IMR-90 (cell line): Measurements from ENCODE around the gene NT5C3A. TPM values are rescaled to one million over a fixed set of nuclear protein-coding genes. Genes with fewer than 3 reads are reported as not detected.

Experiments used
- ATAC-seq: fragments of 200-7000 bp; cut with Tn5 transposase; 2 replicates; pipeline ENCODE4 v1.9.1; 2020; ENCODE audit warnings: low read depth, mild to moderate bottlenecking, moderate library complexity
- BruUV-seq: library from RNA; stranded (reverse); fragments of 400-500 nt; replicated peaks from 2 replicates; lab custom pipeline; 2021; lab: Mats Ljungman, UMichigan
- CTCF ChIA-PET: fragments of 300-600 bp; formaldehyde crosslinking; extraction: SDS; loops from one replicate; lab custom pipeline; 2021; ENCODE audit warnings: antibody characterized with exemption; lab: Yijun Ruan, JAX
- POLR2A ChIA-PET: fragments of 300-600 bp; sonication (Branson Sonifier 250); formaldehyde crosslinking; loops from one replicate; lab custom pipeline; 2022; ENCODE audit warnings: antibody characterized with exemption; ENCODE audit not compliant: unreplicated experiment; lab: Charles Lee
- DNase-seq: peaks from one replicate; pipeline ENCODE4 v3.0.0; 2013
- H2AFZ ChIP-seq: replicated peaks from 2 replicates; pipeline ENCODE3; 2013; ENCODE audit warnings: low read length, mild to moderate bottlenecking; ENCODE audit not compliant: poor library complexity
- H2AK5ac ChIP-seq: 2 replicates; pipeline ENCODE4 v1.6.1; 2013; ENCODE audit warnings: low read depth, low read length, inconsistent platforms
- H2AK9ac ChIP-seq: replicated peaks from 2 replicates; pipeline ENCODE3; 2013; ENCODE audit warnings: mild to moderate bottlenecking, low read depth, low read length, moderate library complexity; ENCODE audit not compliant: poor library complexity
- H2BK120ac ChIP-seq: 2 replicates; pipeline ENCODE4 v1.6.1; 2013; ENCODE audit warnings: low read depth, low read length, inconsistent platforms
- H2BK15ac ChIP-seq: 3 replicates; pipeline ENCODE4 v1.6.1; 2013; ENCODE audit warnings: low read depth, low read length, inconsistent platforms
- H2BK20ac ChIP-seq: 2 replicates; pipeline ENCODE4 v1.6.1; 2013; ENCODE audit warnings: low read depth, mild to moderate bottlenecking, inconsistent platforms, low read length, moderate library complexity
- H2BK5ac ChIP-seq: 2 replicates; pipeline ENCODE4 v1.6.1; 2013; ENCODE audit warnings: mild to moderate bottlenecking, low read depth, low read length, inconsistent platforms; ENCODE audit not compliant: poor library complexity, severe bottlenecking
- H3K14ac ChIP-seq: replicated peaks from 2 replicates; pipeline ENCODE4 v1.6.1; 2013; ENCODE audit warnings: low read depth, low read length, inconsistent platforms
- H3K18ac ChIP-seq: 2 replicates; pipeline ENCODE4 v1.6.1; 2013; ENCODE audit warnings: low read depth, low read length, control low read depth
- H3K23ac ChIP-seq: 2 replicates; pipeline ENCODE4 v1.6.1; 2013; ENCODE audit warnings: low read depth, low read length, inconsistent platforms
- H3K27ac ChIP-seq: 2 replicates; pipeline ENCODE4 v1.5.1; 2013; ENCODE audit warnings: mild to moderate bottlenecking, control low read depth, low read length; ENCODE audit not compliant: insufficient read depth
- H3K27me3 ChIP-seq: 2 replicates; pipeline ENCODE4 v1.6.1; 2013; ENCODE audit warnings: low read length; ENCODE audit not compliant: control insufficient read depth, insufficient read depth
- H3K36me3 ChIP-seq: 2 replicates; pipeline ENCODE4 v1.6.1; 2013; ENCODE audit warnings: low read length, mixed read lengths; ENCODE audit not compliant: control insufficient read depth, insufficient read depth
- H3K4ac ChIP-seq: 2 replicates; pipeline ENCODE4 v1.6.1; 2013; ENCODE audit warnings: low read depth, low read length, inconsistent platforms
- H3K4me1 ChIP-seq: 2 replicates; pipeline ENCODE4 v1.6.1; 2013; ENCODE audit warnings: low read length, mixed read lengths; ENCODE audit not compliant: control insufficient read depth, insufficient read depth
- H3K4me2 ChIP-seq: 2 replicates; pipeline ENCODE4 v1.6.1; 2013; ENCODE audit warnings: low read depth, mild to moderate bottlenecking, control low read depth, low read length, moderate library complexity
- H3K4me3 ChIP-seq: 2 replicates; pipeline ENCODE4 v1.5.1; 2013; ENCODE audit warnings: low read depth, mild to moderate bottlenecking, control low read depth, low read length, moderate library complexity; ENCODE audit not compliant: insufficient read depth
- H3K56ac ChIP-seq: 2 replicates; pipeline ENCODE4 v1.6.1; 2013; ENCODE audit warnings: low read length, inconsistent platforms; ENCODE audit not compliant: insufficient read depth; ENCODE audit errors: extremely low read depth
- H3K79me1 ChIP-seq, 2 experiments: 2 replicates each; pipeline ENCODE4 v1.6.1; 2013; ENCODE audit warnings: low read length in 2 of 2, inconsistent platforms in 1 of 2, low read depth in 1 of 2
- H3K9ac ChIP-seq: 2 replicates; pipeline ENCODE4 v1.6.1; 2013; ENCODE audit warnings: low read depth, low read length, control low read depth
- H3K9me1 ChIP-seq: 2 replicates; pipeline ENCODE4 v1.6.1; 2013; ENCODE audit warnings: low read length, inconsistent platforms; ENCODE audit not compliant: insufficient read depth
- H3K9me3 ChIP-seq: 2 replicates; pipeline ENCODE4 v1.6.1; 2013; ENCODE audit warnings: low read length; ENCODE audit not compliant: control insufficient read depth, insufficient read depth
- H4K20me1 ChIP-seq: 2 replicates; pipeline ENCODE4 v1.6.1; 2013; ENCODE audit warnings: low read length, inconsistent platforms; ENCODE audit not compliant: insufficient read depth
- H4K5ac ChIP-seq: 2 replicates; pipeline ENCODE4 v1.6.1; 2013; ENCODE audit warnings: mild to moderate bottlenecking, low read depth, low read length, control low read depth
- H4K8ac ChIP-seq, 2 experiments: 2 replicates each; pipeline ENCODE4 v1.6.1; 2013; ENCODE audit warnings: low read depth in 2 of 2, low read length in 2 of 2, control low read depth in 1 of 2, inconsistent platforms in 1 of 2
- H4K91ac ChIP-seq: 2 replicates; pipeline ENCODE4 v1.6.1; 2013; ENCODE audit warnings: low read depth, low read length, inconsistent platforms; ENCODE audit not compliant: insufficient read depth
- BHLHE40 ChIP-seq: fragments of 150-350 bp; IDR thresholded peaks from 2 replicates; pipeline ENCODE4 v1.6.1; 2016; ENCODE audit warnings: mild to moderate bottlenecking, low read depth, low read length
- CEBPB ChIP-seq: IDR thresholded peaks from 2 replicates; pipeline ENCODE4 v1.6.1; 2012; ENCODE audit warnings: low read depth, low read length, improper control_type of control experiment
- CHD1 ChIP-seq: IDR thresholded peaks from 2 replicates; pipeline ENCODE4 v1.6.1; 2012; ENCODE audit warnings: low read depth, low read length, improper control_type of control experiment
- CTCF ChIP-seq: conservative IDR thresholded peaks from 2 replicates; pipeline ENCODE4 v1.5.1; 2012; ENCODE audit warnings: mild to moderate bottlenecking, low read depth, low read length, improper control_type of control experiment
- FOS ChIP-seq: fragments of 150-350 bp; IDR thresholded peaks from 2 replicates; pipeline ENCODE4 v1.6.1; 2016; ENCODE audit warnings: low read depth, low read length
- MAFK ChIP-seq: IDR thresholded peaks from 2 replicates; pipeline ENCODE4 v1.6.1; 2012; ENCODE audit warnings: low read depth, low read length, improper control_type of control experiment
- MAZ ChIP-seq: IDR thresholded peaks from 2 replicates; pipeline ENCODE4 v1.6.1; 2012; ENCODE audit warnings: low read depth, mild to moderate bottlenecking, low read length, improper control_type of control experiment, moderate library complexity, borderline replicate concordance
- MXI1 ChIP-seq: IDR thresholded peaks from 2 replicates; pipeline ENCODE4 v1.6.1; 2012; ENCODE audit warnings: low read depth, mild to moderate bottlenecking, low read length, moderate library complexity, borderline replicate concordance
- NFE2L2 ChIP-seq: fragments of 150-350 bp; IDR thresholded peaks from 2 replicates; pipeline ENCODE4 v1.6.1; 2016; ENCODE audit warnings: low read depth, mild to moderate bottlenecking, low read length
- POLR2A ChIP-seq: IDR thresholded peaks from 2 replicates; pipeline ENCODE4 v1.6.1; 2012; ENCODE audit warnings: mild to moderate bottlenecking, low read depth, low read length
- RAD21 ChIP-seq: IDR thresholded peaks from 2 replicates; pipeline ENCODE4 v1.6.1; 2012; ENCODE audit warnings: low read length, improper control_type of control experiment
- RCOR1 ChIP-seq: IDR thresholded peaks from 2 replicates; pipeline ENCODE4 v1.6.1; 2012; ENCODE audit warnings: mild to moderate bottlenecking, low read length, improper control_type of control experiment; ENCODE audit not compliant: insufficient replicate concordance
- RFX5 ChIP-seq: IDR thresholded peaks from 2 replicates; pipeline ENCODE4 v1.8.0; 2012; ENCODE audit warnings: low read depth, mild to moderate bottlenecking, low read length, moderate library complexity
- USF2 ChIP-seq: fragments of 150-350 bp; IDR thresholded peaks from 2 replicates; pipeline ENCODE4 v1.6.1; 2017; ENCODE audit warnings: mild to moderate bottlenecking, antibody characterized with exemption, low read length, low read depth
- dilution Hi-C: fragments of 300-500 bp; cut with HindIII; formaldehyde crosslinking; loops from one replicate; pipeline ENCODE4 v1.14.3; 2018; ENCODE audit warnings: low sequenced_read_pairs; ENCODE audit not compliant: unreplicated experiment
- in situ Hi-C: fragments of 300-500 bp; cut with MboI; formaldehyde crosslinking; loops from 3 replicates; pipeline ENCODE4 v1.14.3; 2019; ENCODE audit warnings: low sequenced_read_pairs, inconsistent platforms, mixed read lengths
- intact Hi-C: fragments of 100-400 bp; cut with micrococcal nuclease; formaldehyde crosslinking; loops from 2 replicates; pipeline ENCODE4 v1.10.0; 2022
- polyA plus RNA-seq, 3 experiments: library from polyadenylated mRNA; depleted of rRNA; stranded (reverse); fragments of >200 nt; gene quantifications; 2 replicates each; pipeline ENCODE4 v1.2.3, GENCODE V29; 2012; ENCODE audit warnings: low replicate concordance in 1 of 3
- total RNA-seq: library from RNA; depleted of rRNA; stranded (reverse); fragments of >200 nt; gene quantifications from 2 replicates; pipeline ENCODE4 v1.2.3, GENCODE V29; 2012

The NT5C3A gene
- total and polyA plus RNA-seq, 2 of the 4 experiments (the other 2 are of a cell fraction): 11.3 to 12.2 TPM

GRCh38 chr7:33012364-33012763 is 50.2 kb downstream of the NT5C3A start:
- ATAC-seq: no peak
- H3K4ac ChIP-seq: no peak overlapping the region
- H2BK20ac ChIP-seq: no peak overlapping the region
- H3K4me3 ChIP-seq: no peak overlapping the region
- TF ChIP-seq MXI1 (no peak), MAZ (no peak), NFE2L2 (no peak), BHLHE40 (no peak), FOS (no peak), RAD21 (no peak), CEBPB (no peak), RCOR1 (no peak), MAFK (no peak), CHD1 (no peak), CTCF (no peak), USF2 (no peak), POLR2A (no peak), RFX5 (no peak)
- BruUV-seq: no TSS peak
- peaks cover 13% of the 10 kb centered on the region for H3K36me3 ChIP-seq
- no peak overlapping the region for H2BK15ac ChIP-seq
- no peak overlapping the region for H2BK120ac ChIP-seq
- in situ Hi-C loops (no loop called here), intact Hi-C loops (no loop called here), dilution Hi-C loops (no loop called here)
- H3K27me3 ChIP-seq: no peaks in the 10 kb centered on the region
- H3K56ac ChIP-seq: no peak overlapping the region
- ChIA-PET POLR2A (no interaction called here), CTCF (no interaction called here)
- no peaks in the 10 kb centered on the region for H3K9me3 ChIP-seq
- H3K9ac ChIP-seq: no peak overlapping the region
- no peak overlapping the region for H3K14ac ChIP-seq
- 0 out of 4 replicates have a peak, but pooled peaks cover 0 to 5% of the 10 kb centered on the region in 2 experiments for H3K79me1 ChIP-seq
- H4K8ac ChIP-seq: no peak overlapping the region
- H2AK5ac ChIP-seq: no peak overlapping the region
- no peak overlapping the region for H2AK9ac ChIP-seq
- no peak overlapping the region for H4K5ac ChIP-seq
- H3K27ac ChIP-seq: no peak overlapping the region
- no peak overlapping the region for H3K23ac ChIP-seq
- H3K18ac ChIP-seq: no peak overlapping the region
- no peak for DNase-seq
- no peaks in the 10 kb centered on the region for H3K9me1 ChIP-seq
- no peak overlapping the region for H2BK5ac ChIP-seq
- peaks cover 2% of the 10 kb centered on the region; the same call in 1 of the 2 replicates for H3K4me1 ChIP-seq
- H2AFZ ChIP-seq: no peak overlapping the region
- no peaks in the 10 kb centered on the region for H4K20me1 ChIP-seq
- H4K91ac ChIP-seq: no peak overlapping the region
- no peak overlapping the region for H3K4me2 ChIP-seq
